Activated T-cell treated with anti-CD3 and anti-CD28 coated beads for 48 hours (primary cell): ENCODE measurements around the gene C4orf50.
"Not testable (repeated sequence)": the region's sequence is repeated elsewhere in the genome, so short reads cannot be mapped to it uniquely, and the experiment has no call there.

ENCODE experiments used
- DNase-seq: peaks from one replicate; pipeline ENCODE4 v3.0.0-alpha.2; 2020; ENCODE audit warnings: low read depth

Gene C4orf50

DNA sequence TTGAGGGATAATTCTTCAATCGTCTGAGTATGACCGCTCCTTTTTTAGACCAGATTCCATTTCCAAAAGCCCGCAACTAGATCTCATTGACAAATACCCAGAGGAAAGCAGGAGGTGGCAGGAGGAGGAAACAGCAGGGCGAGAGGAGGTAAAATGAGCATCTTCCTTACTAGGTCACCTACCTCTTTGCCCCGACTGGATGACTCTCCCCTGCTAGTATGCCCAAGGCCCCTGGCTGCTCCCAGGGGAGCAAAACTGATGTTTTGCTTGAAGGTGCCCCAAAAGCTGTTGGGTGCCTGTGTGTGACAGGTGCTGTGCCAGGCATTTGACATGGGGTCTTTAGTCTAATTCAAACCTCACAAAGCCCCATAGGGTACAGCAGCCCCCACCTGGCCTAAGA is 48.9 kb downstream of the C4orf50 start:
- no peak for DNase-seq

DNA sequence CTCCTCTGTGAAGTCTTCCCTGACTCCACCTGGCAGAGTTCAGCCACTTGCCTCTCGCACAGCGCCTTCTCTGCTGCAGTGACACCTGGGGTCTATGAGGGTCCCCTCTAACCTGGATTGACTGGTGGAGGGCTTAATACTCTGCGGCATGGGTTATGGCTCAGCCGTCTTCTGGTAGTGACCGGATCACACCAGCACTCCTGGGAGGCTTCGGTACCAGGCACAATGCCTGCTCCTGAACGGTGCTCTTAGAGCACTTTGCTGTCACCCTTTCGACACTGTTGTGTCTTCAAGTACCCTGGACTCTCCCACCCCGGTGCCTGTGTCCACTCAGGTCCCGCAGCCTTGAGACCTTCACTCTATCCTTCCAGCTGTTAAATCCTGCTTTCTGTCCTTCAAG is 50.0 kb downstream of the C4orf50 start:
- no peak for DNase-seq

DNA sequence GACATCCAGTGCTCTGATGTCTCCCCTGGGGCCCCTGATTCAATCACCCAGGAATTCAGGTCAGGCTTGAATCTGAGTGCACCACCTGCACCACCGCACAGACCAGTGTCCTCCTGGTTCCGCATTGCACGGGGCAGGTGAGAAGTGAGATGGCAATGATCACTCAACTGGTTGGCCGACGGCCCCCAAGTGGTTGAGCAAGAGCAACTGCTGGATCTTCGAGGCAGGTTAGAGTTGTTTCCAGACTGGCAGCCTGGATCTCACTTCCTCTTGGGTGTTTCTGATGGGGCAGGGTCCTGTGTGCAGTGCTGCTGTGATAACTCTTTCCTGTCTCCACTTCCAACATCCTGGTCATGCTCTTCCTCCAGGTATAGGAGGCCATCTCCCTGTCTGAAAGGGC is 50.4 kb downstream of the C4orf50 start:
- no peak for DNase-seq

DNA sequence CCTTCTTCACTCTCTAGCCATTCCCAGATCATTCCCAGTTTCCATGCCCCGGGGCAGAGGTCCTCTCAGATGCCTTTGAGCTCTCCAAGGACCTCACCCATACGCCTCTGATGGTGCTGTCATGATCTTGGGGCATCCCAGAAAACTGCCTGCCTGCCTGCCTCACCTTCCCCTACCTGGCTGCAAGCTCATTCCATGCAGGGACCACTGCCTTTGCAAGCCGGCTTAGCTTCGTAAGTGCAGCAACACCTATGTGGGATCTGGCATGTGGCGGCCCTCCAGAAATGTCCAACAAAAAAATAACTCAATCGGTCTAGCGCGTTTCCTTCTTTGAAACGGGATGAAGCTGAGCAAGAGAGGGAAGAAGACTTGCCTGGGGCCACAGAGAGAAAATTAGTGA is 53.0 kb downstream of the C4orf50 start:
- no peak for DNase-seq

DNA sequence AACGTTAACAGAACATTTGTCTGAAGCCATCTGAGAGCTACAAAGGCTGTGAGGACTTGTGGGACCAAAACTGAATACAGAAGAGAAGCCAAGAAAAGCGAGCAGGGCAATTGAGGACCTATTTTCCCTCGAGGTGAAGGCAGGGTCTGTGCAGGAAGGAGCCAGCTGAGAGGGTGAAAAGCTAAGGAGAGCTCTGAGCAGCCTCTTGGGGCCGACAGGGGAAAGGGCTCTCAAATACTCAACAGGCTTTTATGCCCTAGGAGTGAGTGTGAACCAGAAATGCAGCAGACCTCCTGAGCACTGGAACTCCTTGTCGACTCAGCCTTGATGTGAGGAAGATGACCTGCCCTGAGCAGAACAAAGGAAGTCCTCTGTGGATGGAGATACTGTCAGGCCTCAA is 54.2 kb downstream of the C4orf50 start:
- DNase-seq: no peak

DNA sequence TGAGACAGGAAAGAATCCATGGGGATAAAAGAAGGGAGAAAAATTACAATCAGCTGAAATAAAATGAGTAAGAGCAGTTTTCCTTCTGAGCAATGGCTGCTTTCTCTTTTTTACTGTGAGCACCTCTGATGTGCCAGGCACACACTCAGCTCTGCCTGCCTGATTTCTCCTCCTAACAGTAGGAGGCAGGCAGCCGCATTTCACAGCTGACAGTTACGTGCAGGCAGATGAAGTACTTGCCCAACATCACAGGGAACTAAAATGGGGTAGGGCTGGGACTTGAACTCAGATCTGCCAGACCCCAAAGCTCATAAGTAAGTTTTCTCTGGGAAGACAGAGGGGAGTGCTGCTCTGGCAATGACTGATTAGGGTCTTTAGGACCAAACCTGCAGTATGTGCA is 54.6 kb downstream of the C4orf50 start:
- no peak for DNase-seq

DNA sequence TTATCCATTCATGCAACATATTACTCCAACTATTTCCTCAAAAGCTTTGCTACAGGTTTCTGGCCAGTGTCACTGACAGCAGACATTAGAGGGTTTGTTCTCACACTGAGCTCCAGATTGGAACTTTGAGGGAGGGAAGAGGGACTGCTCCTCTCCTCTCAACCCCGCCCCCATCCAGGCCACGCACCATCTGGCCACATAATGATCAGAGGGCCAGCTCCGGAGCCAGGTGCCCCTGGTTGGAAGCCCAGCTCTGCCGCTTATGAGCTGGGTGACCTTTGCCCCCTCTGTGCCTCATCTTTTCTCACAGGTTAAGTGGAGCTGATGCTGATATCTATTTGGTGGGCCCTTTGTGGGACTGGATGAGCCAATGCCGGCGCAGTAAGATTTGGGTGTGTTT is 55.8 kb downstream of the C4orf50 start:
- no peak for DNase-seq

DNA sequence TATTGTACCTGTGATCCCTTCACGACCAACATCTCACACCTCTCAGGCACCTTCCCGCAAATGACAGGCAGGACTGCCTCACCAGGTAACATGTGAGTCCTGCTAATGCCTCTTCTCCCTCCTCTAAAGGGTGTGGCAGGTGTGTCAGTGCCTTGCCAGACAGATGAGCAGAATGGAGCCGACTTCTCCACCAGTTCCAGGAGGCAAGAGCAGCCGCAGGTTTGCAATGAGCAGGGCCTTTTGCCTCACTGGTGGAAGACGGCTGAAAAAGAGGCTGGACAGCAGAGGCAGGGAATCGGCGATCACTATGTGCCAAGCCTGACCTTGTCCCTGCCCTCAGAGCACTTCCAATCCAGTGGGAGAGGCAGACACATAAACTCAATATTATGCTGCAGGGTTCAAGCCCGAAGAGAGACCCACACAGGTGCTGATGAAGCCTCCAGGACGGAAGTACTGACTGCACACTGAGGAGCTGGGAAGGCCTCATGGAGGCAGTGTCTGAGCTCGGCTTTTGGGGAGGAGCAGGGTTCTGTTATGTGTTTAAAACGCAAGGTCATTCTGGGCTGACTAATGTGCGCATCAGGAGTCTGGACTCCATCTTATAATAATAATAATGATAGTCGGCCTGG is 57.9 kb downstream of the C4orf50 start:
- DNase-seq: no peak

DNA sequence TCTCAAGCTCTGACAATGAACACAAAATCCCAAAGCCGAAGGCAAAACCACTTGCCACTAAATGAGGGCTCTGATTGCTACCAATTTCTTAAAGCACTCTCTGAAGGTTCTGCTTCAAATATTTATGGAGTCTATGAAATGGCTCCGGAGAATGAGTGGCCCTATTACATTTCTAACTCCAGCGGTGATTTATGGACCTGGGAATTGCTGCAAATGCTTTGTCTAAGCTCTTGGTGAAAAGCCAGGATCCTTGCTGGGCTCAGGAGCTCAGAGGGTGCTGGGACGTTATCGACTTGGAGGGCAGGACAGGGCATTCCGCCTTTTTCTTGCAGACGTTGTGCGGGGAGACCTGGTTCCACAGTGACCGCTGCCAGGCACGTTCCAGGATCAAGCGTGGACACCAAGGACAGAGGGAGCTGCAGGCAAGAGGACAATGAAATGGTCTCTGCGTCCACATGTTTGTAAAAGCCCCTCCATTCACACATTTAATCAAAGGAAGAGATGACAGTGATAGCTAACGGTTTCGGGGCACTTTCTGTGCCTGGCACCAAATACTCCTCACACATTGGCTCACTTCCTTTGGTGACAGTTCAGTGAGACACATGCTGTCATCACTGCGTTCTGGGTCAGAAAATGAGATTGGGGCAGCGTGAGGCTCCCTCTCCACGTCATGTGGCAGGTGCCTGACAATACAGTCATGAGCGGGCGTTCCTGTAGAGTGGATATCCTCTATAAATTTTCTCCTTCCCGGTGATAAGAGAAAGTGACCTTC is 58.8 kb downstream of the C4orf50 start:
- no peak for DNase-seq

DNA sequence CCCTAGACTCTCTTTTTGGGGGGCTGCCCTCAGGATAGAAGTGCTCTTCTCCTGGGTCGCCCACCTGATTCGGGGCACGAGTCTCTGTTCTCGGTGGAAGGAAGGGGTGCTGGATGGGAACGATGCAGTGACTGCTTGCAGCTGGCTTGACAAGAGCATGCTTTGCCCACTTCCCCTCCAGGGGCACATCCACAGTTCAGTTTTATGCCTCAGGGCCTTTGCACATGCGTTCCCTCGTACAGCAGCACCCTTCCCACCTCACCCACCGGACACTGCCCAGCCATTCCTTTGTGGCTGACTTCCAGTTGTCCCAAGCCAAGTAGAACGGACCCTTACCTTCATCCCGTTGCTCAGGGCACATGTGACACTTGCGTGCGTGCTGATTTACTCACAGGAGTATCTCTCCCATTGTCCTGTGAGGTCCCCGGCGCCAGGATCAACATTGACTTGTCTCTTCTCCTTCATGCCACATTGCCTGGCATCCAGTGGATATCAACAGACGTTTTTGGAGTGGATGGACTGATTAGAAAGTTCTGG is 60.0 kb downstream of the C4orf50 start:
- no peak for DNase-seq

DNA sequence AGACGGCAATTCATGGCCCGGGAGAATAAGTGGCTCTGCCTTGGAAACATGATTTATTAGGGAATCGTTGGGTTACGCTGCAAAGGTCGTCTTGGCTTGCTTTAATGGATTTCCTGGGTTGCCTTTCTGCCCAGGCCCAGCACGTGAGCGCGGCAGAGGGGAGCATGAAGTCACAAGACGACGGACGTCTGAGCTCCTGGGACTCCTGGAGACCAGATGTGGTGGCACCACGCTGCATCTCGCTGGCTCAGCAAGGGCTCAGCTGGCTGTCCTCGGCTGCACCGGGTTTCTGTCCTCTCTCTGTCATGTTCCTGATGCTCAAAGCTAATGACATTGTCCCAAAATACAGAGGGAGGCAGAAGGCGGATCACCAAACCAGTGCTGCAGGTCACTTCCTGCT is 61.2 kb downstream of the C4orf50 start:
- no peak for DNase-seq

DNA sequence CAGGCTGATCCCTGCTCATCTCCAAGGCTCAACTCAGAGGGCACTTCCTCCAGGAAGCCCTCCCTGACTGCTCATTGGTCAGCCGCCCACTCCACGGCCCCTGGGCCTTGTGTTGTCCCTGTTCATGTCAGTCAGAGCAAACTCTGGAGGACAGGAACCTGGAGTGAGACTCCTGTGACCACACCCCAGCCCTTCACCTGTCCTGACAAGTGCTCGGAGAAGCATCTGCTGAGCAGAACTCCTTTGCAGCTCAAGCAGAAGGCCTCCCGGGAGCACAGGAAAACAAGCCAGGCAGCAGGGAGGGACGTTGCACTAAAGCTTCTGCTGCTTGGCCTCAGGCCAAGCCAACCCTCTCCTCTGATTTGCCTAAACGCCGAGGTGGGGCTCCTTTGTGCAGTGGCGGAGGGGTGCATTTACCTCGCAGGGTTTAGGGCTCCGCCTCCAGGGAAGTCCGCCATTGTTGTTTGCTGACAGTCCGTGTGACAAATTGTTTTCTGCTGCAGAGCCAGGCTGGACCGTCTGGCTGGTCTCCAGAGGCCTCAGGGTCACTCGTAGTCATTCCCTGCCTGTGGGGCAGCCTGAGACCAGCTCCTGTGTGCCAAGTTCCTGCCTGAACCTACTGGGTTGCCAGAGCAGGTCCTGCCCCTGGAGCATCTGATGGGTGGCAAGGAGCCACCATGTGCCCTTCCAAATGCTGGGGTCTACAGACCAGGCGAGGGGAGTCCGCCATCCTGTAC is 61.8 kb downstream of the C4orf50 start:
- DNase-seq: no peak

DNA sequence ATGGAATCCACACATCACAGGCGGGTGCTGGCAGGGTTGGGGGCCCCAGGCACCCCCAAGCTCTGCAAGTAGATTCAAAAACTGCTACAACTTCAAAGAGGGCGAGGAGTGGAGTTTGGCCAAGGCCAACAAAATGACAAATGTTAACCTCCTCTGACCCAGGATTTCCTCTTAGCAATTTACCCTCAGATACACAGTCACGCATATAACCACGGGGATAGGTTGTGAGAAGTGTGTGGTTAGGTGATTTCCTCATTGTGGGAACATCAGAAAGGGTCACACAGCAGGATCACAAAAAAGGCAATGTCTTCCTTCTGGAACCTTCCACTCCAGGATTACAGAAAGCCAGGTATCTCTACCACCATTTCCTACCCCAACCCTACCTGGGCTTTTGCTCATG is 62.4 kb downstream of the C4orf50 start:
- no peak for DNase-seq

DNA sequence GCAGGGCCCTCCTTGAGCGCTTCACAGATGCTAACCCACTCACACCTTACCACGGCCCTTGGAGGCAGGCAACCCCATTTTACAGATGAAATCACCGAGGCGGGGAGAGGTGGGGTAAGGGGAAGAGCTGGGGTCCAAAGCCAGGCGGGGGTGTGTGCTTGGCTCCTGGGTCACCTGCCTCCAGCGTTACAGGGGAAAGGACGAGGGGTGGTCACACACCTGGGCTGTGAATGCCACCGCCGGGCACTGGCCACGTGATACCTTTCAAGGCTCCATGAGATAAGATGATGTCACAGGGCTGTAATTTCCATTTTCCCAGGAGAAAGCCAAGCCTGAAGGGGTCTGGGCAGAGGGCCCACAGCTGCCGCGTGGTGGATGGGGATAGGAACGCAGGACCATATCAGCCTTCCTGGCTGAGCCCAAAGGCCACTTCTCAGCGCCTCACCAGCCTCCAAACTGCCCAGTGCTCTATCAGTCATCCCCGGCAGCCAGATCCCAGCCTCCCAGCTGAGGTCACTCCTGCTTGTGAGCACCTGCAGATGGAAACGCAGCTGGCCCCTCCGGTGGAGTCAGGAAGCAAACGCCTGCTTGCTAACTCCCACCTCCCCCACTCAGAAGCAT is 62.9 kb downstream of the C4orf50 start:
- DNase-seq: no peak

DNA sequence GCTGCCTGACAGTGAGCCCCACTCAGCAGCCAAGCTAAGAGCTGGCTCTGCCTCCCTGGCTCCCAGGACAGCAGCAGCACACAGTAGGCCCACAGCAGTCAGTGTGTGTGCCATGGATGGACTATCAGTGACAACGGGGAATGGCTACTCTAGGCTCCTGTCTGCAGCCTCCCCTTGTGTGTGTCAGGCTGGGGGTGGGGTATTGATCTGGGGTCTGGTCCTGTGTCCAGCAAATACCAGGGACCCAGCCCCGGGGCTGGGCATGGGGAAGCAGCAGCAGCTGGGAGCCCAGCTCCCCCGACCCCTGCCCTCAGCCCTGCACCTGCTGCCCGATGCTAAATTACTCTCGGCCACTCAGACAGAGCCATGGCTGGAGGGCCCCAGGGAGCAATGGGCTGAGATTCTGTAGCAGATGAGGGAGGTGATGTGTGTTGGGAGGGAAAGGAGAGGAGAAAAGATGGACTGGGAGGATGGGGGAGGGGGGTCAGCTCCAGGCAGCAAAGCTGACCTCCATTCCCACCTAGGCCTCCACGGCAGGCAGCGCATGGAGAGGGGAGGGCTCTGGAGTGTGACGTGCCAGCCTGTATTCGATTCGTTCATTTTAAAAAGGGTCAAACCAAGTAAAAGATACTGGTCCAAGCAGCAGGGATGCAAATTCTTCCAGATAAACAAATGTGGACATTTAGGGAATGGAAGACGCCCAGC is 64.0 kb downstream of the C4orf50 start:
- no peak for DNase-seq

DNA sequence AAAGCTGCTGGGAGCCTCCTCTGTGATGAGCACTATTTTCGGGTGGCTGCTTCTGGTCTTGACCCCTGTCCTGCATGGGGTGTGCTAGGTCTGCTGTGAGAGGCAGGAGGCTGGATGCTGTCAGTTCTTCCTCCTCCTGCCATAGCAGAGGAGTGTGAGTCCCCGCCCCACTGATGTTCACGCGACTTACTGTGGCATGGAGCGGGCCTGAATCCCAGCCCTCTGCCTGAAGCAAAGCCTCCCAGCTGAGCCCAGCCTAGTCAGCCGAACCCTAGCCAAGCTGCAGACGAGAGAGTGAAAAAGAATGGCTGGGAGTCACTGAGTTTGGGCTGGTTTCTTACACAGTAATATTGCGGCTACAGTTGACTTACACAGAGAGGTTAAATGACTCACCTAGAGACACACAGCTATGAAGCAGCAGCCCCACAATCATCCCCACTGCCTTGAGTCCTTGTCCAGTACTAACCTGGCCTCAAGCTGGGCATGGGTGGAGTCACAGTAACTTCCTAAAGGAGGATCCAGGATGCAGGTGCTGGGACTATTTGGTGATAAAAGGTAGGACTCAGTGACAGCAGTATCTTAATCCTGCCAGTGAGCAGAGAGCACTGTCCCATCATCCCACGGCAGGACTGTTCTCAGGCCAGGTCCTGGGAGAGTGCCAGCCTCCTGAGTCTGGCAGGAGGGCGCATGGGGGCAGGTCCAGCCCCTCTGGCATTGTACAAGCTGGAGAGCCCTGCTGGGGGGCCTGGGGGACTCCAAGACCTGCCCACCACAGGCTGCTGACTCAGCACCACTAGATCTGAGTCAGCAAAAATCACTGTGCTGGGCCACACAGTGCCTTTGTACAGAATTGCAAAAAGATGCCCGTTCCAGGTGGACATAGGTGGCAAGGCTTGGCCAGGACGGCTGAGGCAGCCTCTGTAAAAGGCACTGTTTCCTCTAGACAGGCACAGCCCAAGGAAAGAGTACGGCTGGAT is 65.0 kb downstream of the C4orf50 start:
- no peak for DNase-seq

DNA sequence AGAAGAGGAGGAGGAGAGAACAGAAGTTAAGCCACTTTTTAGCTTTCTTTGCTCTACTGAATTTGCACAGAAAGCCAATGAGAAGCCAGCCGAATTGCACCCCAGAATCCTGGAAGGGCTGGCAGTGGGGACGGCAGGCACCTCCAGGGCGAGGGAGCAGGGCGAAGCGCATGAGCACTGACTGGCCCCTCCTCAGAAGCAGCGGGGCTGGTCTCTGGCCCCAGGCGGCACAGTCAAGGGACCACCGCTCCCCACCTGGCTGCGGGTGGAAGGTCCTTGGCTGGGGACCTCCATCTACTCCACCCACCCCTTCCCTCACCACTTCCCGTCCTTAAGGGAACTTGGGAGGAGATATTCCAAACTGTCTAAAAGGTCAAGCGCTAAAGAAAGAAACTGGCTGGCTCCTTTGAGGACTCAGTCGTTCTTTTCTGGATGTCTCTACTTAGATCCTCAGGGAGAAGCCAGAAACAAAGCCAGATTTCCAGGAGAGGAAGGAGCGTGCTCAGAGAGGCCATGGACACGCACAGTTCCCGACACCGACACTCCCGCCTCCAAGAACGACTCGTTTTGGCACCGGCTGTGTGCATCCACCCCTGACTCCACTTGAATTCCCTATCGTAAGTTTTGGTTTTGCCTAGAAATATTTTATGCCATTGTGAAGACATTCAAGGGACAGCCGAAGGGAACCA is 65.8 kb downstream of the C4orf50 start:
- DNase-seq: no peak

DNA sequence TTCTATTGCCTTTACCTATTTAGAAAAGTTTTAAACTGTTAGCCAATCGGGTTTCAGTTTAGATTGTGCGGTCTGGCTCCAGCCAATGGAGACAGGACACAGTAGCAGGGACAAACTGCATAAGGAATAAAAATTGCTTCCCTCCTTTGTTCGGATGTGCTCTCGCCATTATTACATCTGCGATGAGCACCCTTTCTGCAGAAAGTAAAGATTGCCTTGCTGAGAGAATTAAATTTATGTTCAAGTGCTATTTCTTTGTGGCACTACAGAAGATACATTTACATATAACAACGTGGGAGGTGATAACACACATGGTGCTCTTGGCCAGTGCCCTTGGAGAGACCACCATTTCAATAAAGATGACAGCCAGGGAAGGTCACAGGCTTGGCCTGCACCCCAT is 71.6 kb downstream of the C4orf50 start:
- not testable (repeated sequence) for DNase-seq

DNA sequence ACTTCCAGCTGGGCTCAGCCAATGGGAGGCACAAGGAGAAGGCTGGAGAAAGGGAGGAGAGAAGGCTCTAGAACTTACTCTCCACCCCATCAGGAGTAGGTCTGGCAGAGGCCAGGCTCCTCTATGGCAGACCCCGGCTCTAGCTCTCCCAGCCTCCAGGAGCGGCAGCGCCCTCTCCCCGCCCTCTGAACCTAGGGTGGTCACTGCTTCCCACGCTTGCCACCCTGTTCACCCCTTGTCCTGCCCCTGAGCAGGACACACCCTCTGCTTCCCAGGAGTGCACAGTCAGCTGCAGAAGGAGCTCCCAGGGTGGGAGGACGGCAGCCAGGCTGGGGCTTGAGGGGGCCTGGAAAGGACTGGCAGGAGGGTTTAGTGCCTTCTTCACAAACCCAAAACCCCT is 72.3 kb downstream of the C4orf50 start:
- DNase-seq: no peak

DNA sequence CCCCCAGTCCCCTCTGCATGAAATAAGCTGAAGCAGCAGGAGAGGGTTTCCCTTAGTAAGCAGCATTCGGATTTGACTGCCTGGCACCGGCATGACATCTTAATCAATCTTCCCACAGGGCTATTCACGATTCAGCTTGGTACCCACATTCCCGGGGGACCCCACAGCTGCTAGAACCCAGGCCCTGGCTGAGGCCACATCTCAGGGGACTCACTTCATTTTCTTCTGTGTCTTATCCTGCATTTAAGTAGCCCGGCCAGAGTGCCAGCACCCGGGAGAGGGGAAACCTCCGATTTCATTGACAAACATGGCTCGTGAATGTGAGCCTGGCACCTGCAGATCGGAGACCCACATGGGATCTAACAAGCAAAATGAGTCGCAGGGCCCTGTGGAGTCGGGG is 73.1 kb downstream of the C4orf50 start:
- no peak for DNase-seq
